GM19455 (cell line): ENCODE measurements around the gene ZNF512B.
"Not testable (repeated sequence)": the region's sequence is repeated elsewhere in the genome, so short reads cannot be mapped to it uniquely, and the experiment has no call there.

Source experiments
- ATAC-seq: cut with Tn5 transposase; IDR thresholded peaks from one replicate; pipeline ENCODE4 v1.9.1; 2021; ENCODE audit not compliant: unreplicated experiment

The ZNF512B gene

GRCh38 chr20:63969838-63970713, at the start of gene ZNF512B:
ZNF512B (minus strand) TSS chr20:63969930; CDS start chr20:63967950, 1,980 bp downstream.
- ATAC-seq, result no peak

- no peak for ATAC-seq
Observed at GRCh38 chr20:64015635-64016034, 45.9 kb upstream of the ZNF512B start.

GRCh38 chr20:64012385-64013154, 42.8 kb upstream of the ZNF512B start:
- not testable (repeated sequence) for ATAC-seq

GRCh38 chr20:64011366-64011779, 41.6 kb upstream of the ZNF512B start:
- ATAC-seq, result no peak

- no peak for ATAC-seq
Observed at GRCh38 chr20:64010711-64011237, 41.0 kb upstream of the ZNF512B start.

GRCh38 chr20:64009811-64010387, 40.2 kb upstream of the ZNF512B start:
- ATAC-seq, result no peak

- ATAC-seq, result no peak
Observed at GRCh38 chr20:64006902-64007301, 37.2 kb upstream of the ZNF512B start.

GRCh38 chr20:64006490-64006889, 36.8 kb upstream of the ZNF512B start:
- ATAC-seq, result no peak

GRCh38 chr20:64005394-64005793, 35.7 kb upstream of the ZNF512B start:
- no peak for ATAC-seq

- ATAC-seq, result no peak
Observed at GRCh38 chr20:64003960-64004725, 34.4 kb upstream of the ZNF512B start.

- ATAC-seq, result no peak
Observed at GRCh38 chr20:64001607-64002011, 31.9 kb upstream of the ZNF512B start.

GRCh38 chr20:64000906-64001305, 31.2 kb upstream of the ZNF512B start:
- ATAC-seq, result no peak

GRCh38 chr20:63982937-63983336, 13.2 kb upstream of the ZNF512B start:
- no peak for ATAC-seq

GRCh38 chr20:63980806-63981728, 11.3 kb upstream of the ZNF512B start, which contains the start of gene PRPF6:
PRPF6 (plus strand) TSS chr20:63981132; CDS start chr20:63981246, 114 bp downstream.
- peak; percentile 40 for ATAC-seq

- ATAC-seq, result peak; percentile 5
Observed at GRCh38 chr20:63980317-63980805, 10.6 kb upstream of the ZNF512B start.

GRCh38 chr20:63979557-63980316, 10.0 kb upstream of the ZNF512B start, which contains the start of gene SAMD10:
SAMD10 (minus strand) TSS chr20:63979642; CDS start chr20:63979467, 175 bp downstream.
- no peak for ATAC-seq

GRCh38 chr20:63979229-63979556, 9.5 kb upstream of the ZNF512B start:
- no peak for ATAC-seq
